ENCODE measurements around the gene ARSG.

Gene ARSG

DNA sequence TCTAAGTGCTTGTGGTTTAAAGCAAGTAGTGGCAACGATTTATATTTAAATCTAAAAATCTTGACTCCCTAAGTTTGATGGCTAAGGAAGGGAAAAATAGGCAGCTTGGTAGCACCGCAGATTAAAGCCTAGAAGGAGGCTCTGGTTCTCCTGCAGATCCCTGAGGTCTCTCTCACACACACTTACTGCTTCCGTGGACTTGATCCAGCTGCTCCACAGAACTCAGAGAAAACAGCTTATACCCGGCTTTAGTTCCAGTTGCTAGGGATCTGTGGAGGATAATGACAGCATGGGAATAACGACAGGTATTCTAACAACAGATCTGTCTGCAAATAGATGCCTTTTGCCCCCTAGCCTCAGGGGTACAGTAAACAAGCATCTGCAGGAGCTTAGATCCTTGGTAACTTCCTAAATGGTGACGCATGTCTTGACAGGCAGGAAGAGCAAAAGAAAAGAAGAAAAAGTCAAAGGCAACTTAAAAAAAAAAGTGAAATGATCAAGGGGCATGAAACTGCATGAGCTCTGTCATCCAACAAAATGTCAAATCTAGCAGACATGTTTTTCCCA, 161.5 kb downstream of the ARSG start:
- no peaks in the 10 kb centered on the region for H3K27me3 ChIP-seq
- TF ChIP-seq CTCF (IDR thresholded peaks at IDR 0.05), result no peak
- H3K4me1 ChIP-seq (ENCODE audit: control insufficient read depth in 1 of 2, insufficient read depth in 1 of 2, low read depth in 1 of 2, low read length in 1 of 2), result peaks cover 50 to 56% of the 10 kb centered on the region in 2 experiments
- H3K9me3 ChIP-seq, result no peaks in the 10 kb centered on the region
- H3K27ac ChIP-seq, result peak overlapping the region; percentile 38
- no peak overlapping the region for H3K4me3 ChIP-seq (ENCODE audit: low read depth in 1 of 2, low read length in 1 of 2)
- H3K36me3 ChIP-seq, result peaks cover 47% of the 10 kb centered on the region

GRCh38 chr17:68453991-68454665, 162.8 kb downstream of the ARSG start:
- Histone ChIP-seq H3K36me3 (peaks cover 34% of the 10 kb centered on the region), H3K27ac (peak overlapping the region; percentile 92), H3K27me3 (no peaks in the 10 kb centered on the region), H3K4me3 (ENCODE audit: low read depth in 1 of 2, low read length in 1 of 2) (peak overlapping the region in 1 of 2 experiments; percentile 83), H3K4me1 (ENCODE audit: control insufficient read depth in 1 of 2, insufficient read depth in 1 of 2, low read depth in 1 of 2, low read length in 1 of 2) (peaks cover 55 to 64% of the 10 kb centered on the region in 2 experiments), H3K9me3 (no peaks in the 10 kb centered on the region)
- TF ChIP-seq CTCF (IDR thresholded peaks at IDR 0.05), result no peak

- Histone ChIP-seq H3K27me3 (no peaks in the 10 kb centered on the region), H3K4me1 (ENCODE audit: control insufficient read depth in 1 of 2, insufficient read depth in 1 of 2, low read depth in 1 of 2, low read length in 1 of 2) (peaks cover 66 to 73% of the 10 kb centered on the region in 2 experiments), H3K9me3 (no peaks in the 10 kb centered on the region), H3K36me3 (peaks cover 16% of the 10 kb centered on the region), H3K27ac (peak overlapping the region; percentile 92), H3K4me3 (ENCODE audit: low read depth in 1 of 2, low read length in 1 of 2) (peak overlapping the region; percentile 83)
- TF ChIP-seq CTCF (IDR thresholded peaks at IDR 0.05), result no peak
Measured at GRCh38 chr17:68455901-68456338, 164.6 kb downstream of the ARSG start.

DNA sequence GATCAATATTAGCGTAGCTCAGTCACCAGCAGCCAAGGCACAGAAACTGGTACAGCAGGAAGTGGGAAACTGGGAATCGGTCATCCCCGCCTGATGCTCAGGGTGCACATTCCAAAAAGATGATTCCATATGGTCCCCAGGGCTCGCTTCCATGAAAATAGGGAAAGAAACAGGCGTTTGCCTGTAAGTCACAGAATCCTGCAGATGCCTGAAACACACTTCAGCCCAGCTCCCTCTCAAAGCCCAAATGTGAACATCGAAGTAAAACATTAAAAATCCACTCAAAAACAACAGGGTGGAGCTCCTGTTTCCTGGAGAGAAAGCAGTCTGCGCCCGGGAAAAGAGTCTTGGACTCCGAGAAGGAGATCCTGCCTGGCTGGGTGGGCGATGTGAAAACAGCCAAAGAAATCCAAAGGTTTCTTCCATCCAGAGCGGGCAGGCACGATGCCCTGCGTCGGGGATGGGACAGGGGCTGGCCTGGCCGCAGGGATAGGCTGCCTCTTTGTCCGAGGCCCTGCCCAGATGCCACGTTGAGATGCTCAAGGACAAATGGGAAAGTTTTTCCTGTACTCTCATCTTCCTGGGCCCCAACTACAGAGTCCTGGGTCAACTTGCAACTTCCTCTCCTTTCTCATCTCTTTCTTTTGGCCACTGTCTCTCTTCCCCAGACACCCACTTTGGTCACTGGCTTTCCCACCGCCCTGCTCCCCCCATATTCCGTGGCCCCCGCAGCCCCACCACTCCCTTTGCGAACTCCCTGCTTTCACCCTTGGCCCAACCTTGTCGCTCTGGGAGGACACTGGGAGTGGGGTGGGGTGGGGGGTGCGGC, 165.3 kb downstream of the ARSG start:
- Histone ChIP-seq H3K27me3 (no peaks in the 10 kb centered on the region), H3K9me3 (no peaks in the 10 kb centered on the region), H3K36me3 (peaks cover 10% of the 10 kb centered on the region), H3K4me3 (ENCODE audit: low read depth in 1 of 2, low read length in 1 of 2) (peak overlapping the region; percentile 83), H3K4me1 (ENCODE audit: control insufficient read depth in 1 of 2, insufficient read depth in 1 of 2, low read depth in 1 of 2, low read length in 1 of 2) (peaks cover 71 to 78% of the 10 kb centered on the region in 2 experiments), H3K27ac (peak overlapping the region; percentile 92)
- no peak for TF ChIP-seq CTCF (IDR thresholded peaks at IDR 0.05)

DNA sequence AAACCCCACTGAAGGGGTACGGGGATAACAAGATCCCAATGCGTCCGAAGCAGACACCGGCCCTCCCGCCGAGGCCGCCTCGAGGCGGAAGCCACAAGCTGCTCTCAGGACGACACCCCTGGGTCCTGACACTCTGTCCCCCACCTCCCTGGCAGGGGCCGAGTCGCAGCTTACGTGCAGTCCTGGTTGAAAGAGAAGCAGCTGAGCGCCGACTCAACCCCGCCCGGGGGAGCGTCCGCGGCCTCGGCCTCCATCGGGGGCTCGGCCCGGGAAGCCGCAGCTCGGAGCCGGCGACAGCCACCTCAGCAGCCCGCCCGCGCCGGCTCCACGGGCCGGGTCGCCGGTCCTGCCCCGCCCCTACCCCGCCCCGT, 165.9 kb downstream of the ARSG start, which contains the start of gene WIPI1:
Gene WIPI1 (minus strand): TSS at position 329 of the 371 bp plus-strand sequence. CDS start 75 bp downstream, at position 254.
- Histone ChIP-seq H3K4me1 (ENCODE audit: control insufficient read depth in 1 of 2, insufficient read depth in 1 of 2, low read depth in 1 of 2, low read length in 1 of 2) (peaks cover 72 to 78% of the 10 kb centered on the region in 2 experiments), H3K9me3 (no peaks in the 10 kb centered on the region), H3K36me3 (peaks cover 4% of the 10 kb centered on the region), H3K27ac (peak within 1 kb of the TSS; percentile 92), H3K4me3 (ENCODE audit: low read depth in 1 of 2, low read length in 1 of 2) (peak within 1 kb of the TSS; percentile 83), H3K27me3 (no peaks in the 10 kb centered on the region)
- TF ChIP-seq CTCF (IDR thresholded peaks at IDR 0.05), result no peak
